ENCODE results near the gene LRFN2. TPM values are rescaled to one million over a fixed set of nuclear protein-coding genes. Genes with fewer than 3 reads are reported as not detected.

LRFN2 gene
- total RNA-seq, 1 experiment from 2014 or later: not detected

- H3K27ac ChIP-seq: no peak overlapping the region
- no peaks in the 10 kb centered on the region for H3K9me3 ChIP-seq (replicated peaks)
- H3K4me3 ChIP-seq: no peak overlapping the region
- no peak for DNase-seq
- no peaks in the 10 kb centered on the region for H3K4me1 ChIP-seq
- H3K27me3 ChIP-seq: no peaks in the 10 kb centered on the region
- no peaks in the 10 kb centered on the region for H3K36me3 ChIP-seq
Measured at GRCh38 chr6:40606981-40607380, 19.8 kb upstream of the LRFN2 start.

DNA sequence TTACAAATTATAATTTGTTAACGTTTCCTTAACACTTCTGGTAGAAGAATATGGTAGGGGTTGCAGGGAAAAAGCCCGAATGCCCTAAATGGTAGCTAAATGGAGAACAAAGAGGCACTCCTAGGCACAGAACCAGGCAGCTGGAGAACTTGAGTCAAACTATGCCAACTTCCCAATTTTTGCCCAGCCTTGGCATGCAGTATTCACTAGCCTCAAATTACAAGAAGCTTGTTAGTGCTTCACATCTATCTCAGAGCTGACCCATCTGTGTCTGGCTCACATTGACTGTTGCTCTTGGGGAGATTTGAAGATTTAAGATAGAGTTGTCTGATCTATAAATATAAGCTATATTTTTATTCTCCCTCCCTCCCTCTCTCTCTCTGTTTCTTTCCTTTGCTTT is 19.4 kb upstream of the LRFN2 start:
- H3K4me3 ChIP-seq: no peak overlapping the region

GRCh38 chr6:40604082-40604481 is 16.9 kb upstream of the LRFN2 start:
- H3K27me3 ChIP-seq: no peaks in the 10 kb centered on the region
- H3K9me3 ChIP-seq (replicated peaks): no peaks in the 10 kb centered on the region
- no peaks in the 10 kb centered on the region for H3K4me1 ChIP-seq
- H3K4me3 ChIP-seq: no peak overlapping the region
- no peak overlapping the region for H3K27ac ChIP-seq
- H3K36me3 ChIP-seq: no peaks in the 10 kb centered on the region
- no peak for DNase-seq

More for the DNA sequence above, 19.4 kb upstream of the LRFN2 start:
- no peak overlapping the region for H3K27ac ChIP-seq
- H3K36me3 ChIP-seq: no peaks in the 10 kb centered on the region
- no peak for DNase-seq
- H3K9me3 ChIP-seq (replicated peaks): no peaks in the 10 kb centered on the region
- H3K27me3 ChIP-seq: no peaks in the 10 kb centered on the region
- H3K4me1 ChIP-seq: no peaks in the 10 kb centered on the region

GRCh38 chr6:40599555-40599954 is 12.4 kb upstream of the LRFN2 start:
- no peak overlapping the region for H3K27ac ChIP-seq
- H3K9me3 ChIP-seq (replicated peaks): no peaks in the 10 kb centered on the region
- DNase-seq: no peak
- H3K27me3 ChIP-seq: no peaks in the 10 kb centered on the region
- no peaks in the 10 kb centered on the region for H3K36me3 ChIP-seq
- H3K4me3 ChIP-seq: no peak overlapping the region
- H3K4me1 ChIP-seq: no peaks in the 10 kb centered on the region

DNA sequence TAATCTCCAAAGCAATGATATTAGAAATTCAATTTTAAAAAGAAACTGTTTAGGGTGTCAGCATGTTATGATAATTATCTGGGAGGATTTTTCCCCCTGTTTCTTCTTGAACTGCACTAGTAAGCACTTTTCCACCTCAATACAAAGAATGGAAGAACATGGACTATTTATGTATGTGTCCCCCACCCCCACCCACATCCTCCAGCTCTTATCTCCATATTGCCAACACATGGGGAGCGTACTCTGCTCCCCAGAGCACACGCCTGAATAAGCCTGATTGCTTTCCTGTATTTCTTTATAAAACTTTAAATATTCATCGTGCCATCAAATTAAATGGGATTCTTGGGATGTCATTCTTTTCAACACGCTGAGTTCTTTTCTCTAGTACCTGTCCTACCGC is 11.4 kb upstream of the LRFN2 start:
- Histone ChIP-seq H3K9me3 (replicated peaks) (no peaks in the 10 kb centered on the region), H3K4me3 (no peak overlapping the region), H3K27me3 (no peaks in the 10 kb centered on the region), H3K4me1 (no peaks in the 10 kb centered on the region), H3K36me3 (no peaks in the 10 kb centered on the region), H3K27ac (no peak overlapping the region)
- no peak for DNase-seq

DNA sequence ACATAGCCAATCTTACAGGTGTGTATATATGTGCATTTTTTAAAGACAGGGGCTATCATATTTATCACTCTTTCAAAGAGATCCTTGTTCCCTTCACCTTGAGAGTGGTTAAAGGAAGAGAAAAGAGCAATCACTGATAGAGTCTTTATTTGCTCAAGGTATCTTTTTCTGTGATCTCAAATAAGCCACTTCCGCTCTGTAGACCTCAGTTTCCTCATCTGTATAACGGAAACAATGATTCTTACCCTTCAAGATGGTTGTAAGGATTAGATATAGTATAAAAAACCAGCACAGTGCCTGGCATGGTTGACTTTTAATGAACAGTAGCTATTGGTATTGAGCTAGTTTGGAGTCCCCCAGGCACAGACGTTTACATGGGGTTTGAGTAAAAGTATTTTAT is 10.1 kb upstream of the LRFN2 start:
- H3K9me3 ChIP-seq (replicated peaks): no peaks in the 10 kb centered on the region
- H3K27ac ChIP-seq: no peak overlapping the region
- DNase-seq: no peak
- H3K4me1 ChIP-seq: no peaks in the 10 kb centered on the region
- no peaks in the 10 kb centered on the region for H3K36me3 ChIP-seq
- H3K4me3 ChIP-seq: no peak overlapping the region
- H3K27me3 ChIP-seq: no peaks in the 10 kb centered on the region

GRCh38 chr6:40588480-40588879 is 1.3 kb upstream of the LRFN2 start:
- H3K9me3 ChIP-seq (replicated peaks): no peaks in the 10 kb centered on the region
- H3K27ac ChIP-seq: no peak overlapping the region
- no peaks in the 10 kb centered on the region for H3K36me3 ChIP-seq
- H3K4me1 ChIP-seq: no peaks in the 10 kb centered on the region
- no peaks in the 10 kb centered on the region for H3K27me3 ChIP-seq
- DNase-seq: no peak
- no peak overlapping the region for H3K4me3 ChIP-seq

- H3K4me1 ChIP-seq: no peaks in the 10 kb centered on the region
- H3K36me3 ChIP-seq: no peaks in the 10 kb centered on the region
- no peak overlapping the region for H3K27ac ChIP-seq
- H3K4me3 ChIP-seq: no peak overlapping the region
- H3K27me3 ChIP-seq: no peaks in the 10 kb centered on the region
- no peak for DNase-seq
- no peaks in the 10 kb centered on the region for H3K9me3 ChIP-seq (replicated peaks)
Measured at GRCh38 chr6:40588070-40588384, 863 bp upstream of the LRFN2 start.

- Histone ChIP-seq H3K4me1 (no peaks in the 10 kb centered on the region), H3K4me3 (no peak overlapping the region), H3K27me3 (no peaks in the 10 kb centered on the region), H3K27ac (no peak overlapping the region), H3K36me3 (no peaks in the 10 kb centered on the region), H3K9me3 (replicated peaks) (no peaks in the 10 kb centered on the region)
- DNase-seq: no peak
Measured at GRCh38 chr6:40586369-40587201, 579 bp downstream of the LRFN2 start.

GRCh38 chr6:40585651-40586269 is 1.4 kb downstream of the LRFN2 start:
- Histone ChIP-seq H3K27ac (no peak overlapping the region), H3K9me3 (replicated peaks) (no peaks in the 10 kb centered on the region), H3K27me3 (no peaks in the 10 kb centered on the region), H3K4me1 (no peaks in the 10 kb centered on the region), H3K36me3 (no peaks in the 10 kb centered on the region), H3K4me3 (no peak overlapping the region)
- peak in 1 of 2 experiments; percentile 6 for DNase-seq

DNA sequence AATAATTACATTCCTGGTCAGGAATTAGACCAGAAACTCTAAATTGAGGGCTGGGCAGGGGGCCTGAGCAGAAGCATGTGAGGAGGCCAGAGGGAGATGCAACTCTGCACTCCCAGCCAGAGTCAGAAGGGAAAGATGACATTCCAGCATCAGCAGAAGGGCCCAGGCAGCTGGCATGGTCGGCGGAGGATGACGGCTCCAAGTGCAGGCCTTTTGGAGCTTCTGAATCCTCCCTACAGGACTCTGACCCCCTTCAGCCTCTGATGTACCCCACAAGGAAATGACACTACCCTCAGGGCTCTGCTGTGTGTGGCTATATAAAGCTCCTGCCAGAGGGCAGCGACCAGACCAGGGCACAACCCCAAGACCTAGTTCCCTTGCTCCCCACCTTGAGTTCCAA is 1.9 kb downstream of the LRFN2 start:
- Histone ChIP-seq H3K4me3 (no peak overlapping the region), H3K36me3 (no peaks in the 10 kb centered on the region), H3K27ac (no peak overlapping the region), H3K9me3 (replicated peaks) (no peaks in the 10 kb centered on the region), H3K4me1 (no peaks in the 10 kb centered on the region), H3K27me3 (no peaks in the 10 kb centered on the region)
- no peak for DNase-seq

- H3K4me3 ChIP-seq: no peak overlapping the region
- H3K4me1 ChIP-seq: no peaks in the 10 kb centered on the region
- no peaks in the 10 kb centered on the region for H3K27me3 ChIP-seq
- H3K27ac ChIP-seq: no peak overlapping the region
- no peaks in the 10 kb centered on the region for H3K9me3 ChIP-seq (replicated peaks)
- no peak for DNase-seq
- H3K36me3 ChIP-seq: no peaks in the 10 kb centered on the region
Measured at GRCh38 chr6:40584741-40585140, 2.4 kb downstream of the LRFN2 start.

GRCh38 chr6:40583709-40584108 is 3.5 kb downstream of the LRFN2 start:
- no peaks in the 10 kb centered on the region for H3K4me1 ChIP-seq
- H3K4me3 ChIP-seq: no peak overlapping the region
- no peak overlapping the region for H3K27ac ChIP-seq
- no peaks in the 10 kb centered on the region for H3K27me3 ChIP-seq
- no peaks in the 10 kb centered on the region for H3K36me3 ChIP-seq
- H3K9me3 ChIP-seq (replicated peaks): no peaks in the 10 kb centered on the region
- no peak for DNase-seq

DNA sequence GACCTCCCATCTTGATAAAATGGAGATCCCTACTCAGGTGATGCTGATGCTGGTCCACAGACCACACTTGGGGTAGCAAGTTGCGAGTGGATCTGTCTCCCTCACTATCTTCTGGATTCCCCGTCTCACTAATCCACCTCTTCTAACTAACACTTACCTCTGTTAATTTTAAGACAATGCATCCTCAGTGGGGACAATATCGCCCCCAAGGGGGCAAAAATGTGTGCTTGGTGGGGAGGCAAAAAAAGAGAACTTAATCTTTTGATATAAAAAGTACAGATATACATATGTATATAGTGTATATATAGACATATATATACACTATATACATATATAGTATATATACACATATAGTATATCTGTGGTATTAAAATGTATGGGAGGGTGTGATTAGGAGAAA is 4.3 kb downstream of the LRFN2 start:
- no peak for DNase-seq

GRCh38 chr6:40579101-40579500 is 8.1 kb downstream of the LRFN2 start:
- no peaks in the 10 kb centered on the region for H3K36me3 ChIP-seq
- no peaks in the 10 kb centered on the region for H3K9me3 ChIP-seq (replicated peaks)
- no peak overlapping the region for H3K4me3 ChIP-seq
- H3K27ac ChIP-seq: no peak overlapping the region
- DNase-seq: no peak
- H3K27me3 ChIP-seq: no peaks in the 10 kb centered on the region
- H3K4me1 ChIP-seq: no peaks in the 10 kb centered on the region

More for the DNA sequence above, 4.3 kb downstream of the LRFN2 start:
- no peaks in the 10 kb centered on the region for H3K4me1 ChIP-seq
- no peaks in the 10 kb centered on the region for H3K36me3 ChIP-seq
- H3K9me3 ChIP-seq (replicated peaks): no peaks in the 10 kb centered on the region
- no peak overlapping the region for H3K4me3 ChIP-seq
- no peaks in the 10 kb centered on the region for H3K27me3 ChIP-seq
- H3K27ac ChIP-seq: no peak overlapping the region

DNA sequence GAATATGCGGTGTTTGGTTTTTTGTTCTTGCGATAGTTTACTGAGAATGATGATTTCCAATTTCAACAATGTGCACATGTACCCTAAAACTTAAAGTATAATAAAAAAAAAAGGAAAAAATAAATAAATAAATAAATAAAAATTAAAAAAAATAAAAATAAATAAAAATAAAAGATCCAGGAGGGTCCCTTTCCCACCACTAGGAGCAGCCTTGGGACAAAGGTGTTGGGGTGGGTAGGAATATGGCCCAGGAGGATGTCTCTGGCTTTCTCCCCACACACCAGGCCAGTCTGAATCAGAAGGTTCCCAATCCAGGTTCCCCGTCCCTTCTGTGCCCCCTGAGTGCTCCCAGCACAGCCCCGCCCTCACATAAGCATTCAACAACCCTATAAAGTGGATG is 9.5 kb downstream of the LRFN2 start:
- no peaks in the 10 kb centered on the region for H3K9me3 ChIP-seq (replicated peaks)
- H3K27ac ChIP-seq: no peak overlapping the region
- no peak for DNase-seq
- no peaks in the 10 kb centered on the region for H3K4me1 ChIP-seq
- H3K27me3 ChIP-seq: no peaks in the 10 kb centered on the region
- no peaks in the 10 kb centered on the region for H3K36me3 ChIP-seq
- H3K4me3 ChIP-seq: no peak overlapping the region
